SU-DHL-6 (cell line): ENCODE results near the gene MYF5.

Source experiments
- H2AFZ ChIP-seq: fragments of 200-600 bp; sonication (generic); 2 replicates; pipeline ENCODE4 v1.6.1; 2014; ENCODE audit warnings: low read depth, mild to moderate bottlenecking, moderate library complexity, mixed read lengths, antibody characterized with exemption, low read length; ENCODE audit not compliant: severe bottlenecking
- H3F3A ChIP-seq: fragments of 200-600 bp; shearing (Covaris generic); 2 replicates; pipeline ENCODE4 v1.6.0; 2016; ENCODE audit warnings: antibody characterized with exemption, mild to moderate bottlenecking; ENCODE audit not compliant: insufficient read depth
- H3K27ac ChIP-seq: fragments of 200-600 bp; sonication (generic); 2 replicates; pipeline ENCODE4 v1.5.1; 2016; ENCODE audit warnings: low read depth, mild to moderate bottlenecking, low read length, moderate library complexity, mixed read lengths
- H3K27me3 ChIP-seq: fragments of 200-600 bp; sonication (generic), shearing (Covaris generic); 2 replicates; pipeline ENCODE4 v1.6.0; 2014; ENCODE audit warnings: mild to moderate bottlenecking, low read length
- H3K36me3 ChIP-seq: fragments of 200-600 bp; sonication (generic); 2 replicates; pipeline ENCODE4 v1.6.1; 2014; ENCODE audit warnings: mild to moderate bottlenecking, low read length, mixed read lengths
- H3K4me2 ChIP-seq: fragments of 300-600, 200-600 bp; shearing (Covaris generic), sonication (generic); 2 replicates; pipeline ENCODE4 v1.6.0; 2014; ENCODE audit warnings: low read length, low read depth, mild to moderate bottlenecking; ENCODE audit not compliant: poor library complexity, severe bottlenecking
- H3K4me3 ChIP-seq: fragments of 200-600 bp; sonication (generic); 2 replicates; pipeline ENCODE4 v1.5.1; 2014; ENCODE audit warnings: antibody characterized with exemption, low read length, mild to moderate bottlenecking, mixed read lengths; ENCODE audit not compliant: insufficient read depth, poor library complexity, severe bottlenecking
- H3K79me2 ChIP-seq: fragments of 200-600 bp; sonication (generic); 2 replicates; pipeline ENCODE4 v1.6.1; 2014; ENCODE audit warnings: mild to moderate bottlenecking, low read length, moderate library complexity; ENCODE audit not compliant: insufficient read depth
- H3K9ac ChIP-seq: fragments of 200-600 bp; sonication (generic); 2 replicates; pipeline ENCODE4 v1.7.0; 2014; ENCODE audit warnings: mild to moderate bottlenecking, low read length
- H3K9me2 ChIP-seq: fragments of 200-600 bp; sonication (generic); replicated peaks from 2 replicates; pipeline ENCODE4 v1.6.1; 2014; ENCODE audit warnings: low read length; ENCODE audit not compliant: insufficient read depth
- H3K9me3 ChIP-seq: fragments of 200-600 bp; sonication (generic); 2 replicates; pipeline ENCODE4 v1.6.1; 2014; ENCODE audit warnings: low read length, mixed read lengths; ENCODE audit not compliant: insufficient read depth
- H4K20me1 ChIP-seq: fragments of 200-600 bp; sonication (generic); 2 replicates; pipeline ENCODE4 v1.6.1; 2014; ENCODE audit warnings: low read depth, mild to moderate bottlenecking, antibody characterized with exemption, low read length, moderate library complexity, mixed read lengths
- CTCF ChIP-seq: fragments of 200-600 bp; sonication (generic); IDR thresholded peaks from one replicate; pipeline ENCODE4 v1.5.1; 2017; ENCODE audit warnings: antibody characterized with exemption, mild to moderate bottlenecking, low read length, moderate library complexity; ENCODE audit not compliant: insufficient read depth, poor library complexity, severe bottlenecking
- EZH2phosphoT487 ChIP-seq: fragments of 200-600 bp; sonication (generic), shearing (Covaris generic); conservative IDR thresholded peaks from 2 replicates; pipeline ENCODE4 v1.6.1; 2018; ENCODE audit warnings: mild to moderate bottlenecking, antibody characterized with exemption, low read length, moderate library complexity, mixed read lengths

The MYF5 gene

GRCh38 chr12:80698256-80698655, 18.5 kb upstream of the MYF5 start:
- H3K27me3 ChIP-seq = no peaks in the 10 kb centered on the region
- H3K36me3 ChIP-seq = no peaks in the 10 kb centered on the region
- no peak overlapping the region for H2AFZ ChIP-seq
- no peak overlapping the region for H3K27ac ChIP-seq
- H4K20me1 ChIP-seq = no peaks in the 10 kb centered on the region
- H3K9ac ChIP-seq = no peak overlapping the region
- H3F3A ChIP-seq = no peaks in the 10 kb centered on the region
- TF ChIP-seq CTCF (no peak), EZH2phosphoT487 (no peak)
- no peaks in the 10 kb centered on the region for H3K79me2 ChIP-seq
- no peak overlapping the region for H3K4me2 ChIP-seq
- no peaks in the 10 kb centered on the region for H3K9me3 ChIP-seq
- H3K9me2 ChIP-seq = no peaks in the 10 kb centered on the region
- no peak overlapping the region for H3K4me3 ChIP-seq

GRCh38 chr12:80698847-80699542, 17.7 kb upstream of the MYF5 start:
- no peaks in the 10 kb centered on the region for H3K9me3 ChIP-seq
- no peak overlapping the region for H3K4me2 ChIP-seq
- no peaks in the 10 kb centered on the region for H3K9me2 ChIP-seq
- no peak overlapping the region for H3K9ac ChIP-seq
- no peaks in the 10 kb centered on the region for H3K79me2 ChIP-seq
- H3K27ac ChIP-seq = no peak overlapping the region
- TF ChIP-seq EZH2phosphoT487 (no peak), CTCF (no peak)
- H2AFZ ChIP-seq = no peak overlapping the region
- H3K36me3 ChIP-seq = no peaks in the 10 kb centered on the region
- H3K27me3 ChIP-seq = no peaks in the 10 kb centered on the region
- H4K20me1 ChIP-seq = no peaks in the 10 kb centered on the region
- no peaks in the 10 kb centered on the region for H3F3A ChIP-seq
- H3K4me3 ChIP-seq = no peak overlapping the region

GRCh38 chr12:80700327-80700726, 16.4 kb upstream of the MYF5 start:
- Histone ChIP-seq H3K9me3 (no peaks in the 10 kb centered on the region), H3K4me2 (no peak overlapping the region), H3K27ac (no peak overlapping the region), H3K36me3 (no peaks in the 10 kb centered on the region), H3K4me3 (no peak overlapping the region), H4K20me1 (no peaks in the 10 kb centered on the region), H3K27me3 (no peaks in the 10 kb centered on the region), H2AFZ (no peak overlapping the region), H3K9me2 (no peaks in the 10 kb centered on the region), H3K9ac (no peak overlapping the region), H3F3A (no peaks in the 10 kb centered on the region), H3K79me2 (no peaks in the 10 kb centered on the region)
- TF ChIP-seq EZH2phosphoT487 = no peak
- no peak for TF ChIP-seq CTCF
